HPDE6-E6E7 (cell line): ENCODE results near the gene TMOD3.

ENCODE experiments used
- DNase-seq: peaks from one replicate; pipeline ENCODE4 v3.0.0; 2011; ENCODE audit warnings: missing footprints; ENCODE audit errors: extremely low spot score

The TMOD3 gene

GRCh38 chr15:51907136-51907862 lies 77.8 kb downstream of the TMOD3 start:
- DNase-seq: peak; percentile 53

DNA sequence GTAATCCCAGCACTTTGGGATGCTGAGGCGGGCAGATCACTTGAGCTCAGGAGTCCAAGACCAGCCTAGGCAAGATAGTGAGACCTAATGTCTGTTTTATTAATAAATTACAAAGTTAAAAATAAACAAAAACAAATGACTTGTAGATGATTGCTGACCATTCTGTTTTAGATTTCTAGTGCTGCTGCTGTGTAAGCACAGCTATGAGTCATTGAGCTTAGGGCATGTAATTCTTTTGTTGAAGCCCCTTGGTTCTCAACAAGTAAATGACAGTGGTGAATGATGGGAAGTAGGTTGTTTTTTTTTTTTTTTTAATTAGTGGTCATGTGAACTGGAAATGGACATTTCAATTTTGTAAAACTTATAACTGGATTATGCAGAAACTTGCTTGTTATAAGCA lies 78.9 kb downstream of the TMOD3 start:
- DNase-seq: no peak

DNA sequence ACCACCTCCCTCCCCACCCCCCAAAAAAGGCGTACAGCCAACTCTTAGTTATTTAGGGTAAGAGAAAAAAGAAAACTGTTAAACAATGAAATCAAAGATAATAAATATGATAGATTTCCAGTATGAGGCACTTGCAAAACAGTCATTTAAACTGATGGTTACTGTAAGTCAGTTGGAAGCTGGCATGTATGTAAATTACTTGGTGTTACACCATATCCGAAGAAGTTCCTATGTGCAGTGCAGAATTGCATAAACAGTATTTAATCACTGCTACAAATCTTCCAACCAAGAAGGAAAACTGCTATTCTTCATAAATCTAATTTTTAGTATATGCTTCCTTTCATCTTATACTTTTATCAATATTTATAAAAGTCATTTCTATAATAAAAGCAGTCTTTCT lies 80.1 kb downstream of the TMOD3 start:
- no peak for DNase-seq

- no peak for DNase-seq
These were observed 83.1 kb downstream of the TMOD3 start for GRCh38 chr15:51912528-51912927.

DNA sequence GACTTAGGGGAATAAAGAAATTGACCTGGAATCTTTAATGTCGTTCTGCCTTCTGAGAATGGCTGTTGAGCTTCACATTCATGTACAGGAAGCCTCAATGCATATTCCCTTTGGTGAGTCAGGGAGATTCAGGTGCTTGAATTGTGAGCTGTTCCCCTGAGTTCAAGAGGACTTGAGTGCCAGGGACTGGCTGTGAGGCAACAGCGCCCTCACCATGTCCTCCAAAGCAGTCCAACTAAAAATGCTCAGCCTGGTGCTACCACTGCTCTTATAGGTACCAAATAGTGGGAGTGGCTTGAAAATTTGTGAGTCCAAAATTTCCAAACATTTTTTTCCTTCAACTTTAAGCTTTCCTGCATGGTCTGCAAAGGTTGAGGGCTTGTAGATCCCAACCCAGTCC lies 88.0 kb downstream of the TMOD3 start:
- DNase-seq: no peak

DNA sequence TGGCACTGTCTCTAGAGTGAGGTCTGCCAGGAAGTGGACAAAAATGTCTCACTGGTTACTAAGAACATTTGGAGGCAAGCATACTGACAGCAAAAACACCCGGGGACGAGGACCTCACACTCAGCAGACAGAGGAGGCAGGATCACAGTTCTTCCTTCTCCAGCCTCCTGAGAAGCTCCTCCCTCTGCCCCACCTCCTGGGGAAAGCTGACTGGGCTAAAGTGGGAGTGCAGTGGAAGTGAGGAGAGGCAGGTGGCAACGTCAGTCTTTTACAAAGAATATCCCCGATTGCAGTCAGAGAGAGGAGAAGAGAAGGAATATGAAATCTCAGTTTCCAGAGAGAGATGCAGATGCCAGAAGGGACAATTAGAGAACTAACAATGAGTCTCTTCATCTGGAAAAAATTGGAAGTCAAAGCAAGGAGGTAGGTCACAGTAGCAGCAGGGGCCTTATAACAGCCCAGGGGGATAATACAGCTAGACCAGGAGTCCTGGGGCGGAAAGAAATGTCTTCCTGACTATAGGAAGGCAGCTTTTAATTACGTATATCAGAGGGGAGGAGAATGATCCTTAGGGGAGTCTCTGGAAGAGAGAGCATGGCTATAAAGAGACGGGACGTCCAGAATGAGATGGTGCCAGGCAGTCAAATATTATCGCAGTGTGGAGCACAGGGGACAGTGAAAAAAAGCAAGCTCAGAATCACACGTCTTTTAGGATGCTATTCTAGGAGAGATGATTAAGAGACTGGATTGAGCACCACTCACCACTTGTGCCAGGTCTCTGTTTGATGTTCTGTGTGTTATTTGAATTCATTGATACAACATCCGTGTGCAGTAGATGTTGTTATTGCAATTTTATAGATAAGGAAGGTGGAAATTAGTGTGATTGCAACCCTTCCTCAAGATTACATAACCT lies 95.0 kb downstream of the TMOD3 start:
- no peak for DNase-seq

DNA sequence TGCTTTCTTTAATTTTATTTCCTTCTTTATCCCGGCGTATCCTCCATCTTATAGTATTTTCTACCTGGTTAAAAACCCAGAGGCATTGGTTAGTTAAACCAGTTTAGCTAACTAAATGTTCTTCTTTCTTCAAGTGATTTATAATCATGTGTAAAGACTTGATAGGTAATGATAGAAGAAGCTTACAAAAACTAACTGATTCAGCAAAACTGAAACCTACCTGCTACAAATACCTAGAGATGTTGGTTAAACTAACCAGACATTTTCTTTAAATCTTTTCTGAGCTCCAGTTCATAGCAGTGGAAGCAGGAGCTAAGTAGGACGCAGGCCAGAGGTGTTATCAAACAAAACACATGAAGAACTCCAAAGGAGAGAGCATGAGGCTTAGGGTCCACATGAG lies 97.4 kb downstream of the TMOD3 start:
- no peak for DNase-seq

DNA sequence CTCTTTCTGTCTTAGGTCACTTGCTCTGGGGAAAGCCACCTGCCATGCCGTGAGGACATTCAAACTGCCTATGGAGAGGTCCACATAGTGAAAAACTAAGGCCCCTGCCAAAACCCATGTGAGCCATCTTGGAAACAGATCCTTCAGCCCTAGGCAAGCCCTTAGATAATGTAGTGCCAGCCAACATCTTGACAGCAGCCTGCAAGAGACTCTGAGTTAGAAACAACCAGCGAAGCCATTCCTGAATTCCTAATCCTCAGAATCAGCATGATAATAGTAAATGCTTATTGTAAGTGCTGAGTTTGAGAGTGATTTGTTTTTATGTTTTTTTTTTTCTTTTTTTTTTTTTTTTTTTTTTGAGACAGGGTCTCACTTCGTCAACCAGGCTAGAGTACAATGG lies 101.6 kb downstream of the TMOD3 start:
- DNase-seq: no peak

DNA sequence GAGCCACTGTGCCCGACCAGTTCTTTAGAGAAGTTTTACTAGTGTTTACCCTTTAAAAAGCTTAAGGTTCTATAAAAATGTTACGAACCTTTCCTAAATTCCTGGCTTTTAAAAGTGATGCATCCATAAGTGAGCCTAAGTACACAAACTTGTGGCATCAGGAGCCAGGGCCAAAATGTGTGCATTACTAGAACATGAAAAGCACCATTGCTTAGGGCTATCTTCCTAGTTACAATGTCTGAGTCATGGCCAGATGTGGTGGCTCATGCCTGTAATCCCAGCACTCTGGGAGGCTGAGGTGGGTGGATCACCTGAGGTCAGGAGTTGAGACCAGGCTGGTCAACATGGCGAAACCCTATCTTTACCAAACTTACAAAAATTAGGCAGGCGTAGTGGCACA lies 102.2 kb downstream of the TMOD3 start:
- DNase-seq: no peak

- DNase-seq: no peak
These were observed 102.7 kb downstream of the TMOD3 start for GRCh38 chr15:51932161-51932560.

DNA sequence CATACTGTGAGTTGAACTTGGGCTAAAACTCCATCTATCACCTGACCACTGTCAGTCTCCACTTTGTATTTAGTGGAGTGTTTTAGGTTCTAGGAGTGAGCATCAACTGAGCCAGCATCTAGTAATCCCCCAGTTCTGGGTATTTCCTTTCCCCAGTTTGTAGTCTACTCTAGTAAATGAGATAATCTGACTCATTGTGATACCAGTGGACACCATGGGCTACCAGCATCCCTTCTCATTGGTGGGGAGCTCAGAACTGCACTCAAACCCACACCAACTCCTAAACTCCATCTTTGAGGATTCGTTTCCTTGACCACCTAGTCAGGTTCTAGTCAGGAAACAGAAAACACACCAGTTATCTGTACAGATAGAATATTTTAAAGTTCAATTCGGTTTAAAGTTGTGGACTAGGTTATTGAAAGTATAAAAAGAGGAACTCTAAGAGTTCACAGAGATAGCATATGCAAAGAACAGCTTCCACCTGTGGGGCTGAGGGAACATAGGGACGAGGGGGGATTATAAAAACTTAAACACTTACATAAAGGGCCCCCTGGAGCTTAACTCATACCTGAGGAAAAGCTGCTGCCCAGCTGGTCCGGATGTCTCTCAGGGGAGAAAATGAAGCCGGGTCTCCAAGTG lies 106.1 kb downstream of the TMOD3 start:
- DNase-seq: no peak

DNA sequence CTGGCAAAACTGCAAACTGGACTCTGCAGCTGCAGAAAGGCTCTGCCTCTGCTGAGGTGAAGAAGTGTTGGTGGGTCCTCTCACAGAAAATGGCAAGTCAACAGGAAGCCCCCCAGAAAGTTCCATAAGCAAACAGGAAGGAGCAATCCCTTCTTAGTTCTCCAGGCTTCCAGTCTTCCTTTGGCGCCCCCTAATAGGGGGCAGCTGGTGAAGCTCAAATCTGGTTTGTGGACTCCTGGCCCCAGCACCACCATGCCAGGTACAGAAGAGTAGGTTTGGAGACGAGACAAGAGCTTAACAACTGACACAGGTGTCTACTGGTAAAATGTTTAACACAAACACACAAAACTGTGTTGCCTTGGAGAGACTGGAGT lies 106.6 kb downstream of the TMOD3 start:
- no peak for DNase-seq

DNA sequence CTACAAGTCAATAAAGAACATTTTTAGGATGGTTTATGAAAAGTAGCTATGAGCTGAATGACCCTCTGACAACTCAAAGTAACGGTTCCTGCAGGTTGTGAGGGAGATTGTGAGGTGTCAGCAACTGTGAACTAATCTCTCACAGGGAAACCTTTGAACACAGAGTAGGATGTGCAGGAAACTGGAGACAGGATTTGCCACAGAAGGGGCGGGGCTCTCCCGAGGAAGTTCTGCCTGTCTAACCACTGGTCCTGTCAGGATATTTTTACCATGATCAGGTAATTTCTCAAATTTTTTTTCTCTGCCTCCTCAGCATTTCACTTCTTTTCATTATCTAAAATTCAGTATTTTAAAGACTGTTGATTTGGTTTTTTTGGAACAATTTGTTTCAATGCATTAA lies 108.8 kb downstream of the TMOD3 start:
- DNase-seq: no peak

- DNase-seq: no peak
These were observed 109.8 kb downstream of the TMOD3 start for GRCh38 chr15:51939216-51939615.

GRCh38 chr15:51947124-51947523 lies 117.7 kb downstream of the TMOD3 start:
- no peak for DNase-seq

GRCh38 chr15:51952805-51953204 lies 123.4 kb downstream of the TMOD3 start:
- no peak for DNase-seq

GRCh38 chr15:51955504-51955903 lies 126.1 kb downstream of the TMOD3 start:
- no peak for DNase-seq
